ENCODE data around the gene BRD1. TPM values are rescaled to one million over a fixed set of nuclear protein-coding genes. Genes with fewer than 3 reads are reported as not detected.
A peak's percentile ranks its signal among the peaks of the same experiment; 100 is the strongest.

The BRD1 gene
- total RNA-seq, 1 donor from 2014 or later: 37.4 TPM

DNA sequence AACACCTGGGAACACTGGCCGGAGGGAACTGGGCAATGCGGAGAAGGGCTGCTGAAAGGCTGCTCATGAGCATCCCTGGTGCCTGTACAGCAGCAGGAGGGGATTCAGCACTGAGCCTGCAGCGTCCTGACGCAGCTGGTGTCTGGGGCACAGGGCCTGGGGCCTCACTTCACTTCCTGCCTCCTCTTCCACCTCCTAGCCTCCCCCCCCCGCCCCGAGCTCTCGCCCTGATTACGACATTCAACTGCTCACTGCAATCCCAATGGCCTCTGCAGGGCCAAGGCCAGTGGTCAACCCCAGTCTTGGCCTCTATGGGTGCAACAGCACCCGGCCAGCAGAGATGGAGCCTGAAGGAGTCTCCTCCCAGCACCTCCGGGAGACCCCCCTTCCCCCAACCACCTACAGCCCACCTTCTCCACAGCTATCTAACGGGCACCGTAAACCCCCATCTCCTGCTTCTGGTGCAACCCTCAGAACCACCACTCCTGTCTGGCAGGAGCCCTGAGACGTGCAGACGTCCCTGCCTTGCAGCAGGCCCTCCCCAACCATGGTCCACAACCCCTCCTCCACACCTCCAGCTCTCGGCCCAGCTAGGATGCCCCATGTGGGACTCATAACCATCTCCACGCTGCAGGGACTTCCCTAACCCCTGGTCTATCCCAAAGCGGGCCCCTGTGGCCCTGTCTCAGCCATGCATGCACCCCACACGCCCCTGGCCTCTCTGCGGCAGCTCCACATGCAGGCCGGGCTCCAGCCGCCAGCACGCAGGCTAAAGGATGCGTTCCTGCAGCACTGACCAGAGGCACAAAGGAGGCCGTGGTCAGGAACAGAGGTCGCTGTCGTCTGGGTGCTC lies 38.2 kb downstream of the BRD1 start:
- intact Hi-C loops (cut with DNase I): no loop called here
- Histone ChIP-seq H3K27me3 (ENCODE audit: low read depth) (no peaks in the 10 kb centered on the region), H3K27ac (peak overlapping the region; percentile 85), H3K4me3 (peak overlapping the region; percentile 2), H3K4me1 (peaks cover 48% of the 10 kb centered on the region), H3K36me3 (peaks cover 88% of the 10 kb centered on the region), H3K9me3 (no peaks in the 10 kb centered on the region)
- TF ChIP-seq, protein P1, sequence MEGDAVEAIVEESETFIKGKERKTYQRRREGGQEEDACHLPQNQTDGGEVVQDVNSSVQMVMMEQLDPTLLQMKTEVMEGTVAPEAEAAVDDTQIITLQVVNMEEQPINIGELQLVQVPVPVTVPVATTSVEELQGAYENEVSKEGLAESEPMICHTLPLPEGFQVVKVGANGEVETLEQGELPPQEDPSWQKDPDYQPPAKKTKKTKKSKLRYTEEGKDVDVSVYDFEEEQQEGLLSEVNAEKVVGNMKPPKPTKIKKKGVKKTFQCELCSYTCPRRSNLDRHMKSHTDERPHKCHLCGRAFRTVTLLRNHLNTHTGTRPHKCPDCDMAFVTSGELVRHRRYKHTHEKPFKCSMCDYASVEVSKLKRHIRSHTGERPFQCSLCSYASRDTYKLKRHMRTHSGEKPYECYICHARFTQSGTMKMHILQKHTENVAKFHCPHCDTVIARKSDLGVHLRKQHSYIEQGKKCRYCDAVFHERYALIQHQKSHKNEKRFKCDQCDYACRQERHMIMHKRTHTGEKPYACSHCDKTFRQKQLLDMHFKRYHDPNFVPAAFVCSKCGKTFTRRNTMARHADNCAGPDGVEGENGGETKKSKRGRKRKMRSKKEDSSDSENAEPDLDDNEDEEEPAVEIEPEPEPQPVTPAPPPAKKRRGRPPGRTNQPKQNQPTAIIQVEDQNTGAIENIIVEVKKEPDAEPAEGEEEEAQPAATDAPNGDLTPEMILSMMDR (IDR thresholded peaks at IDR 0.05): no peak
- ATAC-seq (peak; percentile 55 to 66), DNase-seq (peak; percentile 67)

GRCh38 chr22:49788504-49788903 lies 39.2 kb downstream of the BRD1 start:
- TF ChIP-seq, protein P1 (IDR thresholded peaks at IDR 0.05): no peak
- peaks cover 88% of the 10 kb centered on the region for H3K36me3 ChIP-seq
- H3K4me3 ChIP-seq: no peak overlapping the region
- H3K4me1 ChIP-seq: peaks cover 48% of the 10 kb centered on the region
- H3K27ac ChIP-seq: peak overlapping the region; percentile 85
- DNase-seq (peak; percentile 78), ATAC-seq (peak; percentile 70 to 76)
- no peaks in the 10 kb centered on the region for H3K9me3 ChIP-seq
- H3K27me3 ChIP-seq (ENCODE audit: low read depth): no peaks in the 10 kb centered on the region
- intact Hi-C loops (cut with DNase I): no loop called here

GRCh38 chr22:49787861-49788260 lies 39.8 kb downstream of the BRD1 start:
- DNase-seq (no peak), ATAC-seq (no peak)
- Histone ChIP-seq H3K4me3 (no peak overlapping the region), H3K36me3 (peaks cover 88% of the 10 kb centered on the region), H3K27ac (peak overlapping the region; percentile 85), H3K27me3 (ENCODE audit: low read depth) (no peaks in the 10 kb centered on the region), H3K9me3 (no peaks in the 10 kb centered on the region), H3K4me1 (peaks cover 48% of the 10 kb centered on the region)
- TF ChIP-seq, protein P1 (IDR thresholded peaks at IDR 0.05): no peak
- intact Hi-C loops (cut with DNase I): no loop called here

- Histone ChIP-seq H3K4me1 (peaks cover 48% of the 10 kb centered on the region), H3K9me3 (no peaks in the 10 kb centered on the region), H3K36me3 (peaks cover 81% of the 10 kb centered on the region), H3K27me3 (ENCODE audit: low read depth) (no peaks in the 10 kb centered on the region), H3K4me3 (no peak overlapping the region), H3K27ac (no peak overlapping the region)
- ATAC-seq: no peak
- intact Hi-C loops (cut with DNase I): no loop called here
- TF ChIP-seq, protein P1 (IDR thresholded peaks at IDR 0.05): no peak
- DNase-seq: no peak
These were observed 40.5 kb downstream of the BRD1 start for GRCh38 chr22:49786976-49787706.

GRCh38 chr22:49785841-49786471 lies 41.7 kb downstream of the BRD1 start:
- Histone ChIP-seq H3K4me3 (no peak overlapping the region), H3K9me3 (no peaks in the 10 kb centered on the region), H3K36me3 (peaks cover 80% of the 10 kb centered on the region), H3K4me1 (peaks cover 45% of the 10 kb centered on the region), H3K27me3 (ENCODE audit: low read depth) (no peaks in the 10 kb centered on the region), H3K27ac (no peak overlapping the region)
- TF ChIP-seq, protein P1 (IDR thresholded peaks at IDR 0.05): no peak
- no peak for ATAC-seq
- intact Hi-C loops (cut with DNase I): no loop called here
- DNase-seq: no peak

All from lower lobe of right lung (tissue), 2 donors.